Colonic mucosa (tissue), 4 donors: ENCODE results near the gene DOC2B. TPM values are rescaled to one million over a fixed set of nuclear protein-coding genes. Genes with fewer than 3 reads are reported as not detected.

Source experiments
- DNase-seq: peaks from one replicate; pipeline ENCODE4 v3.0.0-alpha.2; 2020
- H3K27ac ChIP-seq: fragments of 200-600 bp; one replicate; pipeline ENCODE4 v1.8.0; 2021
- H3K27me3 ChIP-seq: fragments of 200-600 bp; one replicate; pipeline ENCODE4 v1.8.0; 2021
- H3K36me3 ChIP-seq: fragments of 200-600 bp; one replicate; pipeline ENCODE4 v1.8.0; 2021
- H3K4me1 ChIP-seq: fragments of 200-600 bp; one replicate; pipeline ENCODE4 v1.8.0; 2021; ENCODE audit warnings: mild to moderate bottlenecking
- H3K4me3 ChIP-seq: fragments of 200-600 bp; one replicate; pipeline ENCODE4 v1.8.0; 2021
- H3K9ac ChIP-seq, 2 donors: one replicate each; pipeline ENCODE4 v1.7.0; 2013; ENCODE audit warnings: control low read depth in 2 of 2, low read depth in 2 of 2, low read length in 2 of 2
- H3K9me3 ChIP-seq: fragments of 200-600 bp; one replicate; pipeline ENCODE4 v1.8.0; 2021
- intact Hi-C: fragments of 100-400 bp; cut with DNase I; formaldehyde crosslinking; loops from one replicate; pipeline ENCODE4 v1.14.1; 2022
- total RNA-seq, 2 donors: library from RNA; stranded (reverse); fragmentation: NEBNext Ultra II Directional in 1 of 2; extraction: Animal tissue kit (Norgen Biotek cat#: 25700) in 1 of 2; gene quantifications; one replicate each; pipeline ENCODE4 v1.2.1, GENCODE V29; 2021
- TF ChIP-seq, protein P1 (sequence below): fragments of 200-600 bp; IDR thresholded peaks from one replicate; pipeline ENCODE4 v1.8.0; 2022; ENCODE audit warnings: antibody characterized with exemption, mild to moderate bottlenecking
- donor health status: healthy.
- donor health status: DM: no; HTN: no; CAD: no.
- donor health status: DM: no; HTN: no; CAD: no.

Gene DOC2B
- total RNA-seq, 2 donors from 2014 or later: 1.3 to 4.4 TPM

DNA sequence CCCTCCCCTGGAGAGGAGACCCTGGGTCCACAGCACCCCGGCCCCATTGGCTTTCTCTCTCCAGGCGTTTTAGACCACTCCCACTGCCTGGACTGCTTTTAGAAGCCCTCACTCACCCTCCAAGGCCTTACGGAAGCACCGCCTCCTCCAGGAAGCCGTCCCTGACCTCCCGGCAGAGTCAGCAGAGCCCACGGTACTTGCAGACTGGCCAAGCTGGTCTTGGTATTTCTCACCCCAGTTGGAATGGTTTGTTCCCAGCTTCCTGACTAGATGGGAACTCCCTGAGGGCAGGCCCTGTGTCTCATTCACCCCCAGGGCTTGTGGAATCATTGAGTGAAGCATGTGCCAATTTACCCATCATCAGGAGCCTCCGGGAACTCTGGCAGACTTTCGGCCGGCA is 34.9 kb downstream of the DOC2B start:
- TF ChIP-seq, protein P1, sequence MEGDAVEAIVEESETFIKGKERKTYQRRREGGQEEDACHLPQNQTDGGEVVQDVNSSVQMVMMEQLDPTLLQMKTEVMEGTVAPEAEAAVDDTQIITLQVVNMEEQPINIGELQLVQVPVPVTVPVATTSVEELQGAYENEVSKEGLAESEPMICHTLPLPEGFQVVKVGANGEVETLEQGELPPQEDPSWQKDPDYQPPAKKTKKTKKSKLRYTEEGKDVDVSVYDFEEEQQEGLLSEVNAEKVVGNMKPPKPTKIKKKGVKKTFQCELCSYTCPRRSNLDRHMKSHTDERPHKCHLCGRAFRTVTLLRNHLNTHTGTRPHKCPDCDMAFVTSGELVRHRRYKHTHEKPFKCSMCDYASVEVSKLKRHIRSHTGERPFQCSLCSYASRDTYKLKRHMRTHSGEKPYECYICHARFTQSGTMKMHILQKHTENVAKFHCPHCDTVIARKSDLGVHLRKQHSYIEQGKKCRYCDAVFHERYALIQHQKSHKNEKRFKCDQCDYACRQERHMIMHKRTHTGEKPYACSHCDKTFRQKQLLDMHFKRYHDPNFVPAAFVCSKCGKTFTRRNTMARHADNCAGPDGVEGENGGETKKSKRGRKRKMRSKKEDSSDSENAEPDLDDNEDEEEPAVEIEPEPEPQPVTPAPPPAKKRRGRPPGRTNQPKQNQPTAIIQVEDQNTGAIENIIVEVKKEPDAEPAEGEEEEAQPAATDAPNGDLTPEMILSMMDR: no peak
- Histone ChIP-seq H3K4me1 (no peaks in the 10 kb centered on the region), H3K36me3 (no peaks in the 10 kb centered on the region), H3K9ac (no peak overlapping the region), H3K27ac (no peak overlapping the region), H3K4me3 (no peak overlapping the region), H3K27me3 (no peaks in the 10 kb centered on the region), H3K9me3 (no peaks in the 10 kb centered on the region)
- intact Hi-C loops: no loop called here
- DNase-seq: peak; percentile 7

DNA sequence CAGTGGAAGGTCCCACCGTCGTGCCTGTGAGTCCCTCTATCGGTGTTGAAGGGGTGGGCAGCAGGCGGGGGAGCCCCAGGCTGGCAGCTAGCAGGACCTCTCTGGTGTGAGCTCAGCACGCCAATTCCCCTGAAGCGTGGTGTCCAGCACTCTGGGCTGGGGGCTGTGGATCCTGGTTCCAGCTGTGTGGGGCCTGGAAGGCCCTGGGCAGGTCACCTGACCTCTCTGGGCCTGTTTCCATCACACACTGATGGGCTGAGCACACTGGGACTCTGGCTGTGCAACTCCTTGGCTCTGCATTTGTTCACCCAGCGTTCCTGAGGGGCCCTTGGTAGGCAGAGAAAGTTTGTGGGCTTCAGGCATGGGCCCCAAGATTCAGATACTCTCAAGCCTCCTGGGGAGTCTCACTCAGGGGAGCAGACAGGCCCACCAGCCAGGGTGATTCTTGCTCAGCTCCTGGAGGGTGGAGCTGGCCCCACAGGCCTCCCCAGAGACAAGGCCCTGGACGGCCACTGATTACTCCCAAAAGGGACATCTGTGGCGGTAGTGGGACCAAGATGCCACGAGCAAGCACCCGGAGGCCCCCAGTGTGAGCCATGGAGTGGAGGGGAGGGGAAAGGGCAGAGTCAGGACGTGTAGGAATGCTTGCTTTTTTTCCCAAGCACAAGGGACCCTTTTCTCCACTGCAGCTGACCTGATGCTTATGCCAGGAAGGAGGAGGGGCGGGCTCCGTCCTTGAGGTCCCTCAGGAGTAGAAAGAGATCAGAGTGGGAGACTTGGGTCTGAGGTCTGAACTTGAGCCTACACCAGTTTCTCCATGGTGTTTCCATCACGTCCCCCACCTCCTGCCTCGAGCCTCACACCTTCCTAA is 35.5 kb downstream of the DOC2B start:
- Histone ChIP-seq H3K9me3 (no peaks in the 10 kb centered on the region), H3K9ac (no peak overlapping the region), H3K27me3 (no peaks in the 10 kb centered on the region), H3K4me1 (no peaks in the 10 kb centered on the region), H3K36me3 (no peaks in the 10 kb centered on the region), H3K4me3 (no peak overlapping the region), H3K27ac (no peak overlapping the region)
- DNase-seq: peak; percentile 10
- TF ChIP-seq, protein P1: no peak
- intact Hi-C loops: no loop called here

DNA sequence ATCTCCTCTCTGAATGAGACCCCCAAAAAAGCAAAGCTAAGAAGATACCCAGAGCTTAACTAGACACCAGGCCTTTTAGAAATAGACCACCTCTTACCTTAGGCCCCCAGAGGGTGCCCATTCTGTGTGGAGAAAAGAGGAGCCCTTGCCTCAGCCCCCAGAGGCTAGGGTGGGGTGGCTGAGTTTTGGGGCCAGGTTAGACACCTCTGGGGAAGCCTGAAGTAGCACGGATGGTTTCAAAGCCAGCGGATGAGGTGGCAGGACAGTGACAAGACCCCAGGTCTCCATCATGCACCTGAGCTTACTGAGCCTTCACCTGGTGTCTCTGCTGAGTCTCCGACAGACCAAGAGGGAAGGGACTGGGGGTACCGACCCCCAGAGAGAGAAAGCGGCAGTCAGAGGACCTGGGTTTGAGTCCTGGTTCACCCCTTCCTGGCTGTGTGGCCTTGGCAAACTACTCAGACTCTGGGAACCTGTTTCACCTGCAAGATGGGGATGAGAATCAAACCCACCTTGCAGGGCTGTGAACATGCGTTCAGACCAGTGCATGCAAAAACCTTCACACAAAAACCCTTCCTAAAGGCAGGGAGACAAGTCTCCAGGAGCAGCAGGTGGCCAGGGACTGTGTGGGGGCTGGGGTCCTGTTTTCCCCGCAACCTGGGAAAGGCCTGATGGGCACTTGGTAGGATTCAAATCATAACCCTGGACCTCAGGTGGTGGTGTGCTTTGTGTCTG is 36.3 kb downstream of the DOC2B start:
- no peaks in the 10 kb centered on the region for H3K27me3 ChIP-seq
- TF ChIP-seq, protein P1: no peak
- no peak overlapping the region for H3K9ac ChIP-seq
- H3K36me3 ChIP-seq: no peaks in the 10 kb centered on the region
- no peaks in the 10 kb centered on the region for H3K9me3 ChIP-seq
- no peak overlapping the region for H3K4me3 ChIP-seq
- no peak overlapping the region for H3K27ac ChIP-seq
- no peaks in the 10 kb centered on the region for H3K4me1 ChIP-seq
- intact Hi-C loops: no loop called here
- DNase-seq: peak; percentile 12

DNA sequence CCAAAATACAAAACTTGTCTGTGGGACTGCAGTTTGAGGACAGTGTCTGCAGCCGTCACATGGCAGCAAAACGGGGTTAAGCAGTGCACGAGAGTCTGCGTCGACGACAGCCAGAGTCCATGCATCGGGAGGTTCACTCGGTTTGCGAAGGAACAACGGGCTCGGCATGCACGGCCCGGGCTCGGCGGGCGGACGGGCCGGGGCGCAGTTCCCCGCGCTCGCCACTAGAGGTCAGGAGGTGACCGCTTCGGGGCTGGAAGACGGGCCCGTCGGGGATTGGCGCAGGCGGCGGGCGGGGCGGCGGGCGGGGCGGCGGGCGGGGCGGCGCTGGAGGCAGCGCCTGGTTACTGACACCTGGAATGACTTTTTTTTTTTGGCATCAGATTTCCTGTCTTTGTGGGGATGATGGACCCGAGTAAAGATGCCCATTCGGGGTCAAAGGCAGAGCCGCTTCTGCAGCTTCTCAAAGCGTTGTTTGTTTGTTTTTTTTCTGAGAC is 37.6 kb downstream of the DOC2B start:
- TF ChIP-seq, protein P1: peak; percentile 98
- no peak overlapping the region for H3K9ac ChIP-seq
- no peaks in the 10 kb centered on the region for H3K4me1 ChIP-seq
- H3K27ac ChIP-seq: no peak overlapping the region
- no peaks in the 10 kb centered on the region for H3K36me3 ChIP-seq
- DNase-seq: peak; percentile 85
- no peaks in the 10 kb centered on the region for H3K27me3 ChIP-seq
- H3K4me3 ChIP-seq: no peak overlapping the region
- intact Hi-C loops: loop anchor here (2.0 kb wide), 1 partner anchor 243 kb away; no protein-coding TSS in a partner anchor
- no peaks in the 10 kb centered on the region for H3K9me3 ChIP-seq

DNA sequence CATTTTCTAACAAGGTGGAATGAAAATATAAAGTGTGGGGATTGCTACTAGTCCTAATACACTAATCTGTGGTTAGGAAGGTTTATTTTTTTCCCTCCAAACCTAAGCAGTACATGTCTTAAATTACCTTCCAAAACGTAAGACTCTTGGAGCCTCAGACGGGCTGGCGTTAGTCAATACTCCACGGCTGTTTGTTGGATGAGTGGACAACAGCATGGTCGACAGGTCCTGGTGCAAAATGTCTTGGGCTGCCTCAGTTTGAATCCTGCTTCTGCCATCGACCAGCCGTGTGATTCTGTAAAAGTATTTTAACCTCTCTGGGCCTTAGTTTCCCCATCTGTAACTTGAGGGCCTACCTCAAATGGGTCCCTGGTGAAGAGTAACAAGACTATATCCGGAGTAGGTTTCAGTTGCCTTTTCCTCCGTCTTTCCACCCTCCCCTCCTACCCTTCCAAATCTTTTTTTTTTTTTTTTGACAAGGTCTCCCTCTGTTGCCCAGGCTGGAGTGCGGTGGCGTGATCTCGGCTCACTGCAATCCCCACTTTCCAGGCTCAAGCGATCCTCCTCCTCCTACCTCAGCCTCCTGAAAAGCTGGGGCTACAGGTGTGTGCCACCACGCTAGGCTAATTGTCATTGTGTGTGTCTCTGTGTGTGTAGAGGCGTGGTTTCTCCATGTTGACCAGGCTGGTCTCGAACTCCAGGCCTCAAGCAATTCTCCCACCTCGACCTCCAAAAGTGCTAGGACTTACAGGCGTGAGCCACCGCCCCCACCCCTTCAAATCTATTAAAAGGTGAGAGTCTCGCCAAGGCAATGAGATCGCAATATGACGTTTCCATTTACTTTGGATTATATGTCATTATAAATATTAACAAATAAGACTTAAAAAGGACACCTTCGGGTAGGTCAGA is 38.3 kb downstream of the DOC2B start:
- H3K4me1 ChIP-seq: no peaks in the 10 kb centered on the region
- TF ChIP-seq, protein P1: no peak
- no peak overlapping the region for H3K4me3 ChIP-seq
- intact Hi-C loops: loop anchor here (2.0 kb wide), 1 partner anchor 244 kb away; no protein-coding TSS in a partner anchor
- no peaks in the 10 kb centered on the region for H3K9me3 ChIP-seq
- peak; percentile 6 for DNase-seq
- H3K9ac ChIP-seq: no peak overlapping the region
- no peak overlapping the region for H3K27ac ChIP-seq
- no peaks in the 10 kb centered on the region for H3K27me3 ChIP-seq
- H3K36me3 ChIP-seq: no peaks in the 10 kb centered on the region
